Endothelial cell of umbilical vein (primary cell): ENCODE results near the gene LRG1. TPM values are rescaled to one million over a fixed set of nuclear protein-coding genes. Genes with fewer than 3 reads are reported as not detected.

ENCODE experiments used
- BruUV-seq: library from RNA; stranded (reverse); fragments of 400-500 nt; replicated peaks from 2 replicates; lab custom pipeline; 2021; lab: Mats Ljungman, UMichigan
- CTCF ChIA-PET: fragments of 300-600, 350-600 bp; sonication (Branson Sonifier 250); formaldehyde crosslinking; loops from one replicate; lab custom pipeline; 2021; ENCODE audit warnings: antibody characterized with exemption, inconsistent platforms; lab: Charles Lee
- POLR2A ChIA-PET: fragments of 300-600, 350-600 bp; sonication (Branson Sonifier 250); formaldehyde crosslinking; loops from one replicate; lab custom pipeline; 2021; ENCODE audit warnings: antibody characterized with exemption, inconsistent platforms; lab: Charles Lee
- DNase-seq: peaks from one replicate; pipeline ENCODE4 v3.0.0-alpha.2; 2011; ENCODE audit warnings: low read depth, low spot score
- FAIRE-seq: peaks from 2 replicates; lab custom pipeline; 2011; peaks lifted over from hg19 to GRCh38; lab: Jason Lieb, UNC
- H2AFZ ChIP-seq: 2 replicates; pipeline ENCODE4 v1.6.0; 2012; ENCODE audit warnings: low read depth, low read length, control low read depth, inconsistent platforms
- H3K27ac ChIP-seq: 2 replicates; pipeline ENCODE4 v1.5.1; 2011; ENCODE audit warnings: low read depth, mild to moderate bottlenecking, control low read depth, low read length, moderate library complexity; ENCODE audit not compliant: insufficient read depth
- H3K27me3 ChIP-seq, 2 experiments: 2 replicates each; pipeline versions ENCODE4 v1.6.0 to v1.6.1; 2011; ENCODE audit warnings: low read length in 2 of 2, mixed read lengths in 1 of 2; ENCODE audit not compliant: control insufficient read depth in 2 of 2, insufficient read depth in 2 of 2
- H3K36me3 ChIP-seq, 2 experiments: 2 replicates in 1 of 2; 3 replicates in 1 of 2; pipeline ENCODE4 v1.5.1; 2011; ENCODE audit warnings: low read length in 2 of 2, mild to moderate bottlenecking in 1 of 2, moderate library complexity in 1 of 2; ENCODE audit not compliant: control insufficient read depth in 2 of 2, insufficient read depth in 2 of 2; ENCODE audit errors: extremely low read depth in 1 of 2
- H3K4me1 ChIP-seq: 3 replicates; pipeline ENCODE4 v1.5.1; 2011; ENCODE audit warnings: mild to moderate bottlenecking, low read length; ENCODE audit not compliant: control insufficient read depth, insufficient read depth; ENCODE audit errors: extremely low read depth
- H3K4me2 ChIP-seq: 2 replicates; pipeline ENCODE4 v1.6.1; 2011; ENCODE audit warnings: low read length, control low read depth, mixed read lengths; ENCODE audit not compliant: insufficient read depth
- H3K4me3 ChIP-seq, 3 experiments: fragments of 200-600 bp in 1 of 3; sonication (generic), shearing (Covaris generic) in 1 of 3; replicated peaks in 1 of 3; 2 replicates each; pipeline ENCODE4 v1.5.1; 2011 to 2016; ENCODE audit warnings: control low read depth in 3 of 3, low read length in 3 of 3, mild to moderate bottlenecking in 2 of 3, inconsistent platforms in 1 of 3, low read depth in 1 of 3, moderate library complexity in 1 of 3; ENCODE audit not compliant: insufficient read depth in 1 of 3
- H3K79me2 ChIP-seq: 2 replicates; pipeline ENCODE4 v1.6.0; 2012; ENCODE audit warnings: low read length, inconsistent platforms; ENCODE audit not compliant: control insufficient read depth, insufficient read depth
- H3K9ac ChIP-seq: replicated peaks from 2 replicates; pipeline ENCODE3; 2011; ENCODE audit warnings: low read length, control low read depth; ENCODE audit not compliant: insufficient read depth; ENCODE audit errors: extremely low read depth
- H3K9me1 ChIP-seq: replicated peaks from 3 replicates; pipeline ENCODE4 v1.6.0; 2011; ENCODE audit warnings: mild to moderate bottlenecking, low read length; ENCODE audit not compliant: control insufficient read depth, insufficient read depth; ENCODE audit errors: extremely low read depth
- H3K9me3 ChIP-seq: replicated peaks from 2 replicates; pipeline ENCODE4 v1.5.1; 2012; ENCODE audit warnings: low read length, inconsistent platforms; ENCODE audit not compliant: control insufficient read depth, insufficient read depth
- H4K20me1 ChIP-seq: replicated peaks from 2 replicates; pipeline ENCODE3; 2011; ENCODE audit warnings: mild to moderate bottlenecking, low read length; ENCODE audit not compliant: control insufficient read depth, insufficient read depth; ENCODE audit errors: extremely low read depth
- CTCF ChIP-seq, 2 donors: IDR thresholded peaks; 1 replicate in 1 of 2; 2 replicates in 1 of 2; pipeline ENCODE4 v1.5.1; 2011; ENCODE audit warnings: low read length in 2 of 2, mild to moderate bottlenecking in 2 of 2, moderate library complexity in 2 of 2, control low read depth in 1 of 2, inconsistent platforms in 1 of 2, low read depth in 1 of 2; ENCODE audit not compliant: insufficient read depth in 1 of 2; ENCODE audit errors: extremely low read depth in 1 of 2
- EZH2 ChIP-seq: IDR thresholded peaks from 2 replicates; pipeline ENCODE4 v1.6.1; 2012; ENCODE audit warnings: borderline replicate concordance, low read depth, mild to moderate bottlenecking, moderate library complexity, low read length, inconsistent platforms; ENCODE audit not compliant: severe bottlenecking
- FOS ChIP-seq: IDR thresholded peaks from 2 replicates; pipeline ENCODE4 v1.6.1; 2011; ENCODE audit warnings: mild to moderate bottlenecking, low read length, moderate library complexity, borderline replicate concordance; ENCODE audit not compliant: insufficient read depth
- GATA2 ChIP-seq: IDR thresholded peaks from 2 replicates; pipeline ENCODE4 v1.7.0; 2011; ENCODE audit warnings: low read depth, mild to moderate bottlenecking, moderate library complexity, mixed read lengths, low read length; ENCODE audit not compliant: insufficient read length, insufficient read depth
- JUN ChIP-seq: IDR thresholded peaks from 2 replicates; pipeline ENCODE4 v1.6.1; 2011; ENCODE audit warnings: borderline replicate concordance, low read depth; ENCODE audit not compliant: insufficient read length, insufficient read depth
- MYC ChIP-seq: IDR thresholded peaks from one replicate; pipeline ENCODE4 v1.6.1; 2011; ENCODE audit warnings: mild to moderate bottlenecking, low read depth, low read length
- POLR2A ChIP-seq: IDR thresholded peaks from 2 replicates; pipeline ENCODE4 v1.6.1; 2012; ENCODE audit warnings: low read depth, mild to moderate bottlenecking, control low read depth, low read length
- POLR2AphosphoS5 ChIP-seq: IDR thresholded peaks from 2 replicates; pipeline ENCODE4 v1.6.1; 2012; ENCODE audit warnings: low read depth, mild to moderate bottlenecking, control low read depth, low read length, moderate library complexity; ENCODE audit not compliant: insufficient read depth
- dilution Hi-C: fragments of 300-500 bp; cut with MboI; formaldehyde crosslinking; loops from one replicate; pipeline ENCODE4 v1.15.0; 2019; ENCODE audit warnings: low sequenced_read_pairs; ENCODE audit not compliant: extremely low pct_ligation_motif_present
- intact Hi-C: fragments of 100-400 bp; cut with micrococcal nuclease; formaldehyde crosslinking; loops from one replicate; pipeline ENCODE4 v1.10.0; 2022
- polyA plus RNA-seq, 4 experiments: library from polyadenylated mRNA; depleted of rRNA in 3 of 4; stranded (reverse) in 3 of 4; unstranded in 1 of 4; fragments of >200 nt; gene quantifications; 2 replicates each; pipeline versions ENCODE4 v1.2.1 to v1.2.3, GENCODE V29; 2011 to 2012; ENCODE audit warnings: missing spikeins in 1 of 4
- total RNA-seq: library from RNA; stranded (reverse); gene quantifications from 2 replicates; pipeline ENCODE4 v1.2.3, GENCODE V29; 2021
- TF ChIP-seq, protein P1 (sequence below): IDR thresholded peaks from 2 replicates; pipeline ENCODE4 v1.6.1; 2011; ENCODE audit not compliant: insufficient read depth, insufficient read length

LRG1 gene
- total and polyA plus RNA-seq, 2 donors (not counting 3 experiments of a cell fraction or from before 2014, with no cell fraction given): 0.21 to 0.31 TPM

- intact Hi-C loops (no loop called here), dilution Hi-C loops (no loop called here)
- Histone ChIP-seq H2AFZ (no peak overlapping the region), H3K4me1 (peaks cover 9% of the 10 kb centered on the region), H3K9ac (no peak overlapping the region), H3K4me3 (no peak overlapping the region), H3K4me2 (no peak overlapping the region), H3K36me3 (peaks cover 20 to 62% of the 10 kb centered on the region in 2 experiments), H3K27me3 (no peaks in the 10 kb centered on the region), H3K27ac (no peak overlapping the region), H3K9me1 (no peaks in the 10 kb centered on the region), H3K9me3 (no peaks in the 10 kb centered on the region), H4K20me1 (no peaks in the 10 kb centered on the region), H3K79me2 (peaks cover 6% of the 10 kb centered on the region)
- BruUV-seq: no TSS peak
- no peak for FAIRE-seq
- TF ChIP-seq, protein P1, sequence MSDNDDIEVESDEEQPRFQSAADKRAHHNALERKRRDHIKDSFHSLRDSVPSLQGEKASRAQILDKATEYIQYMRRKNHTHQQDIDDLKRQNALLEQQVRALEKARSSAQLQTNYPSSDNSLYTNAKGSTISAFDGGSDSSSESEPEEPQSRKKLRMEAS: no peak
- no peak for TF ChIP-seq POLR2A
- no peak for TF ChIP-seq CTCF (IDR thresholded peaks at IDR 0.05; ENCODE audit: extremely low read depth in 1 of 2, insufficient read depth in 1 of 2, low read depth in 1 of 2, low read length in 2 of 2)
- TF ChIP-seq FOS: no peak
- ChIA-PET POLR2A (no interaction called here), CTCF (no interaction called here)
- no peak for DNase-seq
Observed at GRCh38 chr19:4553092-4553695, 13.4 kb upstream of the LRG1 start.

- Histone ChIP-seq H3K27ac (no peak overlapping the region), H3K79me2 (peaks cover under 1% of the 10 kb centered on the region), H3K9me3 (no peaks in the 10 kb centered on the region), H4K20me1 (no peaks in the 10 kb centered on the region), H3K36me3 (peaks cover 20 to 67% of the 10 kb centered on the region in 2 experiments), H3K27me3 (no peaks in the 10 kb centered on the region), H2AFZ (no peak overlapping the region), H3K9me1 (no peaks in the 10 kb centered on the region), H3K4me3 (no peak overlapping the region), H3K4me2 (no peak overlapping the region), H3K4me1 (peaks cover 3% of the 10 kb centered on the region), H3K9ac (no peak overlapping the region)
- FAIRE-seq (no peak), DNase-seq (no peak)
- no peak for TF ChIP-seq JUN
- TF ChIP-seq EZH2: no peak
- TF ChIP-seq POLR2A: no peak
- TF ChIP-seq MYC: no peak
- no peak for TF ChIP-seq CTCF (IDR thresholded peaks at IDR 0.05; ENCODE audit: extremely low read depth in 1 of 2, insufficient read depth in 1 of 2, low read depth in 1 of 2, low read length in 2 of 2)
- no peak for TF ChIP-seq POLR2AphosphoS5
- no peak for TF ChIP-seq FOS
- TF ChIP-seq, protein P1: no peak
- no peak for TF ChIP-seq GATA2
- ChIA-PET CTCF (no interaction called here), POLR2A (no interaction called here)
- dilution Hi-C loops (no loop called here), intact Hi-C loops (no loop called here)
- no TSS peak for BruUV-seq
Observed at GRCh38 chr19:4552525-4552819, 12.6 kb upstream of the LRG1 start.
